Measurements from ENCODE around the gene PIBF1. TPM values are rescaled to one million over a fixed set of nuclear protein-coding genes. Genes with fewer than 3 reads are reported as not detected.

PIBF1 gene
- total RNA-seq, result 8.3 and 32.4 TPM in 2 replicates

DNA sequence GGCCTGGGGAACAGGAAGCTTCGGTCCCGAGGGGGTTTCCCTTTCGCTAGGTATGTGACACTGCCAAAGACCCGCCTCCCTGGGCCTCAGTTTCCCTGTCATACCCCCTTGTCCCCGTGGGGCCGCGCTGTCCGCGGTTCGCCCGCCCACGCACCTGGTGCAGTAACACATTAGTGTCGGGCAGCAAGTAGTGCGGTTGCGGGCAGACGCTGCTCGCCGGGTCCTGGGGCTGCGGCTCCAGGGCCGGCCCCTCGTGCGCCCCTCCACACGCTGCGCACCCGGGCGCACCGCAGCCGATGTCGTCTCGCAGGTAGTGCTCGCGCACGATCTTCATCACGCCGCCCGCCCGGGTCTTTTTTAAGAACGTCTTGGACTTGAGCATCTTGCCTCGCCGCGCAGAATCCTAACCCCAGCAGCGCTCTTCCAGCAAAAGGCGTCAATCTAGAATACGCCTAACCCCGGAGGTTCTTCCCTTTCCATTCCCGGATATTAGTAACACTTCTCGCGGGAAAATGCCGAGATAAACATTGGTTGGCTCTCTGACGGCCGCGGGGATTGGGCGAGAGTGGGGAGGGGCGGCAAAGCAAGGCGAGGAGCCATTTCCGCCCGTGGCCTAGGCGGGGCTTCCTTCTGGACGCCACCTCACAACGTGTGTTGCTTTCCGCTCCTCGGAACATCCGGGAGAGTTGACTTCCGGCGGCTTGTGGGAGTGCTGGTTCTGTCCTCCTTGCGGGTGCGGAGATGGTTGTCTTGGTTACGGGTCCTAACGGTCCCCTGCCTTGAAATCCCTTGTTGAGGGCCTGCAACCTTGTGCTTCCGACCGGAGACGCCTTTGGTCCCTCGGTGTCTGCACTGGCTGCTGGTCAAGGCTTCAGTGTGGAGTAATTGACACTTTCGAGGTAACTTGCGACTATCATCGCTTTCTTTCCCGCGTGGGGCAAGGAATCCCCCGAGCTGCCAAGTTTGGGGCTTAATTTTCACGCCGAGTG lies at the start of gene PIBF1, which contains the start of gene DIS3:
TSS of gene PIBF1 (plus strand) at position 683 of the 989 bp plus-strand sequence. CDS start 1,337 bp downstream, outside the sequence.
TSS of gene DIS3 (minus strand) at position 450 of the 989 bp plus-strand sequence. CDS start at position 382, 68 bp downstream.

DNA sequence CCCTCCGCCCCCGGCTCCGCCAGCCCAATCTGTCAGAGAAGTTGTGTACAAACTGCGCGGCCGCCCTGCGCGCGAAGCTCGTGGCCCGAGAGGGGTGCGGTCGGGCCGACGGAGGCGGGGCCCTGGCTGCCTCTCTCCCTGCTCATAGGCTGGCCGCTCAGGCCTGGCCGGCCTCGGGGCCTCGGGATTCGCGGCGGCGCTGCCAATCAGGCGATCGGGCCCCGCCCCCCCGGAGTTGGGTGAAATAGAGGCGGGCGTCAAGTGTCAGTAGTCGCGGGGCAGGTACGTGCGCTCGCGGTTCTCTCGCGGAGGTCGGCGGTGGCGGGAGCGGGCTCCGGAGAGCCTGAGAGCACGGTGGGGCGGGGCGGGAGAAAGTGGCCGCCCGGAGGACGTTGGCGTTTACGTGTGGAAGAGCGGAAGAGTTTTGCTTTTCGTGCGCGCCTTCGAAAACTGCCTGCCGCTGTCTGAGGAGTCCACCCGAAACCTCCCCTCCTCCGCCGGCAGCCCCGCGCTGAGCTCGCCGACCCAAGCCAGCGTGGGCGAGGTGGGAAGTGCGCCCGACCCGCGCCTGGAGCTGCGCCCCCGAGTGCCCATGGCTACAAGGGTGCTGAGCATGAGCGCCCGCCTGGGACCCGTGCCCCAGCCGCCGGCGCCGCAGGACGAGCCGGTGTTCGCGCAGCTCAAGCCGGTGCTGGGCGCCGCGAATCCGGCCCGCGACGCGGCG lies 277.0 kb downstream of the PIBF1 start, which contains the start of gene KLF5:
TSS of gene KLF5 (plus strand) at position 270 of the 724 bp plus-strand sequence. CDS start at position 593, 323 bp downstream.

Other genes starting within 250 kb of the PIBF1 start
- gene MZT1, start 54.5 kb upstream of the PIBF1 start, total RNA-seq, result 14.0 and 20.0 TPM in 2 replicates
- gene BORA, start 54.2 kb upstream of the PIBF1 start, total RNA-seq, result 8.2 and 11.3 TPM in 2 replicates
- gene DIS3, start 233 bp upstream of the PIBF1 start, total RNA-seq, result 25.7 and 32.6 TPM in 2 replicates